Skeletal muscle cell (primary cell): ENCODE measurements around the gene COL11A2.
A peak's percentile ranks its signal among the peaks of the same experiment; 100 is the strongest.

Experiments used
- DNase-seq: peaks from one replicate; pipeline ENCODE4 v3.0.0-alpha.2; 2010; ENCODE audit warnings: low read depth
- H3K4me3 ChIP-seq: 2 replicates; pipeline ENCODE4 v1.5.1; 2011; ENCODE audit warnings: low read depth, mild to moderate bottlenecking, control low read depth, low read length, moderate library complexity

COL11A2 gene

GRCh38 chr6:33207552-33208090 is 15.4 kb upstream of the COL11A2 start:
- DNase-seq, result no peak
- H3K4me3 ChIP-seq, result peak overlapping the region; percentile 95

- H3K4me3 ChIP-seq, result peak overlapping the region; percentile 95
Measured at GRCh38 chr6:33206864-33207551, 14.7 kb upstream of the COL11A2 start.

DNA sequence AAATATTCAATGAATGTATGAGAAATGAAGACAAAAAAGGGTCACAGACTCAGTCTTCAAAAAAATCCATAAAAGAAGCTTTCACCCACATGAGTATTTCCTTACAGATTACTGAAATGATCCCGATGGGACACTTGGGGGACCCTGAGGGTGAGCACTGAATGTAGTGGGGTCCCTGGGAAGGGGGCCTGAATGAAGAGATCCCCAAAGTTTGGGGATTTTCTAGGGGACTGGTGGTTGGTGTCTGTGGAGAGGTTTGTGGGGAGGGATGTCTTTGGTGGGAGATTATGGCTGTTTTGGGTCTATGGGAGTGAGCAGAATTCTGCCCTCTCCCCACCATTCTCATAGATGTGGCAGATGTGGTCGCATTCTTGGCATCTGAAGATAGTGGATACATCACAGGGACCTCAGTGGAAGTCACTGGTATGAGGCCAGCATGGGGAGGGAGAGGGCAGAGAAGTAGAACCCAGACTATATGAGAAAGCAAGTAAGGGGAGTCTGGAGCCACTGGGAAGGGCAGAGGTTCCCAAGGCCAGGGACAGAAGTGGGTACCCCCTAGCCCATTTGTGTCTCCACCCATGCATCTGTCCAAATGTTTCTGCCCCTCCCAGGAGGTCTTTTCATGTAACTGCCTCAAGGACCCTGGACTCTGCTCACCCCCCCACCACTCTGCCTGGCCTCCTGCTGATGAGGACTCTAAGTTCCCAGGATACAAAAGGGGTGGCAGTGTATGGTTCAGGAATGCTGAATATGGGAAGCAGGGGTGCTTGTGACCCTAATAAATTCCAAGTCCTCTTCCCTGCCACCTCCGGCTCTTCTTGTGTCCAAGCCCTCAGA is 14.0 kb upstream of the COL11A2 start:
- no peak for DNase-seq
- H3K4me3 ChIP-seq, result no peak overlapping the region

More at GRCh38 chr6:33206864-33207551, 14.7 kb upstream of the COL11A2 start:
- no peak for DNase-seq

DNA sequence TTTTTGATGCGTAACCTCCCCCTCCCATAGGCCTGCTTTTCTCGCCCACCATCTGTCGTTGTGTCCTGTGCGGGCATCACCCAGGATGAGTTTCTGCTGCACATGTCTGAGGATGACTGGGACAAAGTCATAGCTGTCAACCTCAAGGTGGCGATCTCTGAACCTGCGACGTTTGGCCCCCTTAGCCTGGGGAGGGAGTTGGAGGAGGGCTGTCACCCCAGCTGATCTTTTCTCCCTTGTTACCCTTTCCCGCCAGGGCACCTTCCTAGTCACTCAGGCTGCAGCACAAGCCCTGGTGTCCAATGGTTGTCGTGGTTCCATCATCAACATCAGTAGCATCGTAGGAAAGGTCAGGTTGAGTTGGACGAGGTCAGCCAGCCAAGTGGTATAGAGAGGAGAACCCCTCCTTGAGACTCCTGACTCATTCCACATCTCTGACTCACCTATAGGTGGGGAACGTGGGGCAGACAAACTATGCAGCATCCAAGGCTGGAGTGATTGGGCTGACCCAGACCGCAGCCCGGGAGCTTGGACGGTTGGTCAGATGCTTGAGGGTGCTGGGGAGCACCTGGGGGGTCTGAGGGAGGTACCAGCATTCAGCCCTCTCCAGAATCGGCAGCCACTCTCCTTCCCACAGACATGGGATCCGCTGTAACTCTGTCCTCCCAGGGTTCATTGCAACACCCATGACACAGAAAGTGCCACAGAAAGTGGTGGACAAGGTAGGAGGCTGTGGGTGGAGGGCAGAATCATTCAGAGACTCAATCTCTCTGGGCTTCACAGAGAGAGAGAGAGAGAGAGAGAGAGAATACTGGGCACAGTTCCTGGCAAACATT is 13.1 kb upstream of the COL11A2 start:
- peak overlapping the region; percentile 75 for H3K4me3 ChIP-seq
- no peak for DNase-seq

DNA sequence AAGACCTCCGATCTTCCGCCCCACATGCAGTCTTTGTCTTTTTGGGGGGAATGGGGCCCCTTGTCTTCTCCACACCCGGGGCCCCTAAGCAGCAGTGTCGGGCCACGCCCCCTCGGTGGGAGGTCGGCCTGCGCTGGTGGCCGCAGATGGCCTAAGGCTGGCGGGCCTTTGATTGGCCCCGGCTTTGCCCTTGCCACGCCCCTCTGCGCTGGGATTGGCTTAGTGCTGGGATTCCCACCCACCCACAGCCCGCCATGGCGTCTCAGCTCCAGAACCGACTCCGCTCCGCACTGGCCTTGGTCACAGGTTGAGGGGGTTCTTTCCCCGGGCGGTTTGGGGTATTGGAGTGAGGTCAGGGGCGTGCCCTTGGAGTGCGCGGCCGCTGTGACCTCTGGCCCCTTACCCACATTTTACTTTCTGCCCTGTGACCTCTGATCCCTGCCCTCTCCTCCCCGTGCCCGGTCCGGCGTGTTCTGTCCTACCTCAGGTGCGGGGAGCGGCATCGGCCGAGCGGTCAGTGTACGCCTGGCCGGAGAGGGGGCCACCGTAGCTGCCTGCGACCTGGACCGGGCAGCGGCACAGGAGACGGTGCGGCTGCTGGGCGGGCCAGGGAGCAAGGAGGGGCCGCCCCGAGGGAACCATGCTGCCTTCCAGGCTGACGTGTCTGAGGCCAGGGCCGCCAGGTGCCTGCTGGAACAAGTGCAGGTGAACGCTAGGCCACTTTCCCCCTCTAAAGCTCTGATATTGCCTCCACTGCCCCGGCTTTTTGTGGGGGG is 12.3 kb upstream of the COL11A2 start, which contains the start of gene HSD17B8:
Gene HSD17B8, plus strand, starts transcription at position 241 of the 776 bp plus-strand sequence. Its CDS starts 14 bp downstream, at position 255.
- DNase-seq, result peak; percentile 70
- H3K4me3 ChIP-seq, result peak within 1 kb of the TSS; percentile 75

- no peak for DNase-seq
- H3K4me3 ChIP-seq, result no peak overlapping the region
Measured at GRCh38 chr6:33204165-33204414, 11.8 kb upstream of the COL11A2 start.

- no peak overlapping the region for H3K4me3 ChIP-seq
Measured at GRCh38 chr6:33203443-33204164, 11.3 kb upstream of the COL11A2 start.

GRCh38 chr6:33202799-33203198 is 10.5 kb upstream of the COL11A2 start:
- DNase-seq, result no peak
- no peak overlapping the region for H3K4me3 ChIP-seq

More at GRCh38 chr6:33203443-33204164, 11.3 kb upstream of the COL11A2 start:
- DNase-seq, result no peak

- H3K4me3 ChIP-seq, result peak overlapping the region; percentile 95
Measured at GRCh38 chr6:33201935-33202334, 9.7 kb upstream of the COL11A2 start.

GRCh38 chr6:33201147-33201545 is 8.9 kb upstream of the COL11A2 start:
- peak overlapping the region; percentile 95 for H3K4me3 ChIP-seq
- DNase-seq, result no peak

More at GRCh38 chr6:33201935-33202334, 9.7 kb upstream of the COL11A2 start:
- DNase-seq, result no peak

GRCh38 chr6:33200219-33201146 is 8.2 kb upstream of the COL11A2 start, which contains the start of the genes RXRB and SLC39A7:
Gene RXRB, minus strand, starts transcription at chr6:33200665. Its CDS starts 189 bp downstream, at chr6:33200476.
Gene SLC39A7, plus strand, starts transcription at chr6:33200867. Its CDS starts 379 bp downstream, at chr6:33201246.
- peak within 1 kb of the TSS; percentile 95 for H3K4me3 ChIP-seq

DNA sequence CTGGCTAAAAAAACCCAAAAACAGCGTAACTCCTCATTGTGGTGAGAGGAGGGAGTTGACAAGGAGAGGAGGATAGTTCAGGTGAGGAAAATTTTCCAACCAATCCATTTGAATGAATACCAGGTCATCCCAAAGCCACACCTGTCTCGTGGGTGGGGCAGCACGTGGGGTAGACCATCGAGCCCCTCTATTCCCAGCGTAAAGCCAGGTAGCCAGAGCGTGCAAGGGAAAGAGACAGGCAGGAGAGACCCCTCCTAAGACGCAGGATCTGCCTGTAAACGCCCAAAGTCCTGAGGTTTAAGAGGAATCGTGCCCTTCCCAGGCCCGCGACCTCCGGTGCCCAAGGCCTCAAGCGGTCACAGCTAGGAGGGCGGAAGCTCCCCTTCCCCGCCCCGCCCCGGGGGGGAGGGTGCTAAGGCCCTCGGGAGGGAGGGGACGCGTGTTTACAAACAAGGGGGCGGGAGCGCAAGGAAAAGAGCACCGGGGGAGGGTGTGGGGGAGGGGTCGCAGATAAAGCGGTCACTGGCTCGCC is 7.5 kb upstream of the COL11A2 start:
- no peak for DNase-seq
- H3K4me3 ChIP-seq, result peak overlapping the region; percentile 95

More at GRCh38 chr6:33200219-33201146, 8.2 kb upstream of the COL11A2 start, which contains the start of the genes RXRB and SLC39A7:
- peak; percentile 97 for DNase-seq

DNA sequence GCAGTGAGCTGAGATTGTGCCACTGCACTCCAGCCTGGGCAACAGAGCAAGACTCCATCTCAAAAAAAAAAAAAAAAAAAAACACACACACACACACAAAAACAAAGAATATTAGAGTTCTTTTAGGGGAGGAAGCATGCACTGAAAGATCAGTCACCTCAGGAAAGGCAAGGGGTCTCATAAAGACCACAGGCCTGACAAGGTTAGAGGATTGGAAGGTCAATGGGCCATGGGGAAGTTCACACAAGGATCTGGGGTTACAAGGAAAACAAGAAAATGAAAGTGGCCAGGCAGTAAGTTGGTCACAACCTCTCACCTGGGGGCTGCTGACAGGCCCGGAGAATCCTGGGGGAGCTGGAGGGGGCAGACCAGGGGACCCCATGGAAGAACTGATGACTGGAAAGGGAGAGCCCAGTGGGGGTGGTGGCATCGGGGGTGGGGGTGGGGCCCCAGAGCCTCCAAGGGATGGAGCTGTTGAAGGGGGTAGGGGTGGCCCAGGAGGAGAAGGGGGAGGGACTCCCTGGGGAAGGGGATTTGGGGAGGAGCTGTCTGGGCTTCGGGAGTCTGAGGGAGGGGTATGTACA is 6.7 kb upstream of the COL11A2 start:
- DNase-seq, result no peak
- H3K4me3 ChIP-seq, result peak overlapping the region; percentile 95

DNA sequence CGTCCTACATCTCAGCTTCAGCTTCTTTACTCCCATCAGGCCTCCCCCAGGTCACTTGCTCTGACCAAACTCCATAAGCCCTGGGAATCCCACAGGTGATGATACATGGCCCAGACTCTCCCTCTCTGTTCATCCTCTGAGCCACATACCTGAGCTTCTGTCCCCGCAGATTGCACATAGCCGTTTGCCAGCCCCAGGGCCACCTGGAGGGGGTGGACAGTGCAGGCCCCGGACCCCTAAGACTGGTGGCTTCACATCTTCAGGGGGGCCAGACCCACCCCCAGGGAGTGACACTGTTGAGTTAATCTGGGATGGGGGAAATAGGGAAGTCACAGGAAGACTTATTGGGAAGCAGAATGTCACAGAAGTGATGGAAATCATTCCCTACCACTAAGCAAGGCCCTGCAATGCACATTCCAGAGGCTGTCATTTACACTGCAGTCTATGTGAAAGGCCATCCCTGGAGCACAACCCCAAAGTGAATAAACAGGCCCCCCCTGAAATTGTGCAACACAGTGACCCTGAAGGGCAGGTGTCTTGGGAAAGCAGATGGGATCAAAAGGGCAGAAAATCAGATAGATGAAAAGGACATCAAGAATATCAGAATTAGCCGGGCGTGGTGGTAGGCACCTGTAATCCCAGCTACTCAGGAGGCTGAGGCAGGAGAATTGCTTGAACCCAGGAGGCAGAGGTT is 6.0 kb upstream of the COL11A2 start:
- H3K4me3 ChIP-seq, result no peak overlapping the region

GRCh38 chr6:33197431-33198048 is 5.3 kb upstream of the COL11A2 start:
- no peak overlapping the region for H3K4me3 ChIP-seq
- no peak for DNase-seq

More for the DNA sequence above, 6.0 kb upstream of the COL11A2 start:
- no peak for DNase-seq
